ENCODE measurements around the gene KHNYN. TPM values are rescaled to one million over a fixed set of nuclear protein-coding genes. Genes with fewer than 3 reads are reported as not detected.
A peak's percentile ranks its signal among the peaks of the same experiment; 100 is the strongest.

KHNYN gene
- total and polyA plus RNA-seq, 2 of the 8 experiments (the other 6 are each of a cell fraction or from before 2014, with no cell fraction given): 7.6 to 22.3 TPM

- H3K18ac ChIP-seq (ENCODE audit: extremely low read depth, low read length): no peak overlapping the region
- no peak overlapping the region for H3K14ac ChIP-seq (ENCODE audit: insufficient read length)
- no peak overlapping the region for H2BK12ac ChIP-seq (ENCODE audit: low read depth, low read length)
- no peak overlapping the region for H3K27ac ChIP-seq (ENCODE audit: low read depth, low read length)
- no peak overlapping the region for H2BK20ac ChIP-seq (ENCODE audit: low read length)
- 0 out of 7 replicates have a peak, but pooled peaks cover 0 to 2% (median 0%) of the 10 kb centered on the region in 4 experiments for H3K27me3 ChIP-seq (replicated peaks in 1 of 4; ENCODE audit: control insufficient read depth in 3 of 4, extremely low read depth in 1 of 4, insufficient read depth in 3 of 4, low read length in 3 of 4)
- H3K56ac ChIP-seq (replicated peaks; ENCODE audit: insufficient read length, low read depth, low read length): no peak overlapping the region
- H2BK5ac ChIP-seq (ENCODE audit: low read depth, low read length): no peak overlapping the region
- ChIA-PET CTCF (ENCODE audit: partially characterized antibody) (interaction anchor here (0.5 to 10.7 kb wide), 17 partner anchors 11 to 1149 kb away, joined by 3 to 78 read pairs (median 5); partner anchors contain the start of genes ADCY4 and RIPK3), POLR2A (ENCODE audit: partially characterized antibody) (interaction anchor here (0.6 to 5.0 kb wide), 6 partner anchors 9 to 165 kb away, joined by 3 to 25 read pairs (median 4); partner anchors contain the start of genes CBLN3, KHNYN, NYNRIN and TINF2)
- H2BK120ac ChIP-seq (replicated peaks; ENCODE audit: low read depth, low read length): no peak overlapping the region
- H3K23me2 ChIP-seq (ENCODE audit: low read depth, low read length): peaks cover 2% of the 10 kb centered on the region; the same call in 1 of the 2 replicates
- 93% methylated on average over 15 of the region's 18 CpGs; no CpG with 5 or more reads in 1 of the 2 experiments for WGBS, 2 experiments (ENCODE audit: extremely low coverage in 1 of 2, insufficient coverage in 1 of 2, insufficient read length in 1 of 2, insufficient replicate concordance in 2 of 2, low coverage in 1 of 2, low lambda C conversion rate in 2 of 2, missing lambda C conversion rate in 1 of 2)
- H4K8ac ChIP-seq (ENCODE audit: extremely low read depth, insufficient read depth, low read length): 0 out of 2 replicates have a peak overlapping the region, but pooled peaks have one; percentile 16
- H4K91ac ChIP-seq (replicated peaks; ENCODE audit: insufficient read length, low read length): no peak overlapping the region
- H3K36me3 ChIP-seq (ENCODE audit: control insufficient read depth in 2 of 4, insufficient read depth in 4 of 4, low read length in 3 of 4): no peaks in the 10 kb centered on the region; a peak in 3 of 8 replicates
- TF ChIP-seq SIN3A (conservative IDR thresholded peaks at IDR 0.05 in 1 of 2, IDR thresholded peaks at IDR 0.05 in 1 of 2; ENCODE audit: low read depth in 1 of 2, low read length in 2 of 2) (no peak), JUND (IDR thresholded peaks at IDR 0.05; ENCODE audit: low read length) (no peak)
- FAIRE-seq: no peak
- H3K23ac ChIP-seq (ENCODE audit: insufficient read length): no peak overlapping the region
- no peak overlapping the region for H3K9ac ChIP-seq (replicated peaks in 1 of 4; ENCODE audit: extremely low read depth in 1 of 4, low read depth in 3 of 4, low read length in 3 of 4)
- no peak overlapping the region for H2AK5ac ChIP-seq (ENCODE audit: low read depth, low read length)
- peaks cover 3% of the 10 kb centered on the region; the same call in 1 of the 2 replicates for H3K79me1 ChIP-seq (ENCODE audit: low read depth, low read length)
- H3K79me2 ChIP-seq (ENCODE audit: control insufficient read depth in 1 of 2, insufficient read depth in 2 of 2, low read length in 2 of 2): no peaks in the 10 kb centered on the region
- H4K20me1 ChIP-seq (replicated peaks in 1 of 2; ENCODE audit: control insufficient read depth in 1 of 2, insufficient read depth in 2 of 2, low read length in 2 of 2): peaks cover 0 to 2% of the 10 kb centered on the region in 2 experiments
- no peak overlapping the region for H2AFZ ChIP-seq (ENCODE audit: low read length)
- H3K4ac ChIP-seq (replicated peaks; ENCODE audit: insufficient read length, low read depth, low read length): no peak overlapping the region
- peaks cover 0 to 4% (median 2%) of the 10 kb centered on the region in 4 experiments; a peak in 3 of 7 replicates for H3K4me1 ChIP-seq (replicated peaks in 1 of 4; ENCODE audit: control insufficient read depth in 3 of 4, insufficient read depth in 4 of 4, low read length in 3 of 4)
- no peak overlapping the region for H2BK15ac ChIP-seq (ENCODE audit: low read length)
- H3K4me2 ChIP-seq (ENCODE audit: insufficient read depth in 1 of 2, low read depth in 2 of 2, low read length in 2 of 2): no peak overlapping the region
- no peaks in the 10 kb centered on the region for H3K9me3 ChIP-seq (ENCODE audit: insufficient read depth in 2 of 2, low read depth in 1 of 2, low read length in 1 of 2)
- no peak overlapping the region for H4K5ac ChIP-seq (ENCODE audit: insufficient read length, low read depth, low read length)
- no peak for DNase-seq (ENCODE audit: low read depth in 1 of 2, low spot score in 2 of 2)
- no peak overlapping the region for H3K4me3 ChIP-seq (ENCODE audit: extremely low read depth in 1 of 4, insufficient read depth in 2 of 4, low read depth in 3 of 4, low read length in 4 of 4)
These were observed 22.0 kb upstream of the KHNYN start for GRCh38 chr14:24407608-24408325.
